PC-3 (cell line): ENCODE measurements around the gene GRB2.

Experiments
- CTCF ChIP-seq: fragments of 300-600 bp; sonication (generic); conservative IDR thresholded peaks from 2 replicates; pipeline ENCODE4 v1.5.1; 2017; ENCODE audit warnings: antibody characterized with exemption, low read depth, mild to moderate bottlenecking, low read length
- EZH2 ChIP-seq: fragments of 300-600 bp; sonication (generic); IDR thresholded peaks from one replicate; pipeline ENCODE4 v1.6.1; 2017; ENCODE audit warnings: antibody characterized with exemption, mild to moderate bottlenecking, low read length; ENCODE audit not compliant: unreplicated experiment

DNA sequence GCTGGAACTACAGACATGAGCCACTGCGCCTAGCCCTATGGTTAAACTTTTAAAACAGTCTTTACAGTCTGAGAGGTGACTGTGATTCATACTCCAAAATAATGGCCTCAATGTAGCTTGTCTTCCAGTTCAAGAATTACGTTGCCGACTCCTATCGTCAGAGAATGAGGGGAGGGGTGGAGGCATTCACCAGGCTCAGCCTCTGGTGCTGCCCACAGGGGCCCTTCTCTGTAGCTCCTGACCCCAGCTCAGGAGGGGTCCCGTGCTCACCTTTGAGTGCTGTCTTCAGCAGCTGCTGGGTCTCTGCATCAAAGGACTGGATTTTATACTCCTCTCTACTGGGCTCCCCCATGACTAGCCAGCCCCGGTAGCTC is 135.6 kb downstream of the GRB2 start:
- TF ChIP-seq CTCF = no peak
- TF ChIP-seq EZH2 = no peak
